A549 (cell line): ENCODE data around the gene C1orf21. TPM values are rescaled to one million over a fixed set of nuclear protein-coding genes. Genes with fewer than 3 reads are reported as not detected.
A peak's percentile ranks its signal among the peaks of the same experiment; 100 is the strongest.

Experiments
- ATAC-seq, 2 experiments: fragments of 200-7000 bp in 1 of 2; fragments of >200 bp in 1 of 2; cut with Nextera tagmentation in 1 of 2; cut with Tn5 transposase in 1 of 2; 3 replicates each; pipeline versions ENCODE4 v1.8.0 to v1.9.1; 2018 to 2020; ENCODE audit warnings: mild to moderate bottlenecking in 1 of 2, moderate library complexity in 1 of 2
- CTCF ChIA-PET: fragments of 300-600 bp; sonication (Branson Sonifier 250); formaldehyde crosslinking; extraction: SDS; loops from one replicate; lab custom pipeline; 2021; ENCODE audit warnings: antibody characterized with exemption, inconsistent platforms; lab: Yijun Ruan, JAX
- POLR2A ChIA-PET: fragments of 350-600 bp; formaldehyde crosslinking; extraction: SDS; loops from one replicate; lab custom pipeline; 2021; ENCODE audit warnings: antibody characterized with exemption, inconsistent platforms; lab: Yijun Ruan, JAX
- DNase-seq, 2 experiments: peaks; one replicate each; pipeline versions ENCODE4 v3.0.0 to v3.0.0-alpha.2; 2011 to 2016; ENCODE audit warnings: low read depth in 1 of 2, low spot score in 1 of 2
- FAIRE-seq: peaks from 2 replicates; lab custom pipeline; 2011; peaks lifted over from hg19 to GRCh38; lab: Jason Lieb, UNC
- H3K27ac ChIP-seq, 2 experiments: fragments of >200 bp; sonication (Bioruptor Twin); formaldehyde crosslinking; 3 replicates each; pipeline ENCODE4 v1.5.1; 2016 to 2017
- H3K4me1 ChIP-seq: fragments of >200 bp; sonication (Bioruptor Twin); formaldehyde crosslinking; 3 replicates; pipeline ENCODE4 v1.6.1; 2016
- H3K4me2 ChIP-seq: fragments of >200 bp; sonication (Bioruptor Twin); formaldehyde crosslinking; 3 replicates; pipeline ENCODE4 v1.6.1; 2016
- H3K4me3 ChIP-seq: fragments of >200 bp; sonication (Bioruptor Twin); formaldehyde crosslinking; 3 replicates; pipeline ENCODE4 v1.5.1; 2016
- H3K9me3 ChIP-seq: fragments of >200 bp; sonication (Bioruptor Twin); formaldehyde crosslinking; 3 replicates; pipeline ENCODE4 v1.6.1; 2016
- CBX2 ChIP-seq: fragments of 200-600 bp; sonication (generic); IDR thresholded peaks from 2 replicates; pipeline ENCODE4 v1.6.1; 2016; ENCODE audit warnings: low read depth, mild to moderate bottlenecking, borderline replicate concordance
- CBX8 ChIP-seq: fragments of 200-600 bp; sonication (generic); IDR thresholded peaks from 2 replicates; pipeline ENCODE4 v1.6.1; 2016
- CEBPB ChIP-seq, 2 experiments: fragments of >200 bp in 1 of 2; sonication (Bioruptor Twin) in 1 of 2; formaldehyde crosslinking in 1 of 2; IDR thresholded peaks; 2 replicates each; pipeline ENCODE4 v1.6.1; 2012 to 2016
- CHD2 ChIP-seq: fragments of 150-350 bp; IDR thresholded peaks from 2 replicates; pipeline ENCODE4 v1.6.1; 2014; ENCODE audit warnings: low read length; ENCODE audit not compliant: partially characterized antibody
- CHD4 ChIP-seq: fragments of 200-600 bp; sonication (generic); IDR thresholded peaks from 2 replicates; pipeline ENCODE4 v1.6.1; 2016; ENCODE audit warnings: antibody characterized with exemption, mild to moderate bottlenecking, borderline replicate concordance
- EP300 ChIP-seq, 2 experiments: fragments of >200 bp; sonication (Bioruptor Twin); formaldehyde crosslinking; IDR thresholded peaks; 2 replicates in 1 of 2; 3 replicates in 1 of 2; pipeline ENCODE4 v1.6.1; 2016 to 2017
- FOSB ChIP-seq: fragments of 250-450 bp; sonication (Bioruptor Pico); IDR thresholded peaks from 2 replicates; pipeline ENCODE4 v1.5.0; 2020; ENCODE audit warnings: mild to moderate bottlenecking, moderate library complexity
- HOXA7 ChIP-seq: fragments of 250-450 bp; sonication (Bioruptor Pico); IDR thresholded peaks from 2 replicates; pipeline ENCODE4 v1.5.0; 2020; ENCODE audit warnings: mild to moderate bottlenecking, moderate library complexity
- JUNB ChIP-seq: fragments of >200 bp; sonication (Bioruptor Twin); formaldehyde crosslinking; IDR thresholded peaks from 2 replicates; pipeline ENCODE4 v1.6.1; 2016
- KDM5A ChIP-seq: fragments of 200-600 bp; sonication (generic); IDR thresholded peaks from 2 replicates; pipeline ENCODE4 v1.6.1; 2016; ENCODE audit warnings: antibody characterized with exemption, mild to moderate bottlenecking
- MYC ChIP-seq: IDR thresholded peaks from 2 replicates; pipeline ENCODE4 v1.6.1; 2012; ENCODE audit warnings: mild to moderate bottlenecking, inconsistent platforms, low read length, improper control_type of control experiment, borderline replicate concordance
- NFE2L2 ChIP-seq: fragments of 150-350 bp; conservative IDR thresholded peaks from 2 replicates; pipeline ENCODE4 v1.6.1; 2014; ENCODE audit warnings: low read length
- NPAS2 ChIP-seq: fragments of 250-450 bp; sonication (Bioruptor Pico); IDR thresholded peaks from 2 replicates; pipeline ENCODE4 v1.8.0; 2022; ENCODE audit warnings: mild to moderate bottlenecking, moderate library complexity, borderline replicate concordance
- PHF8 ChIP-seq: fragments of 200-600 bp; sonication (generic); IDR thresholded peaks from 2 replicates; pipeline ENCODE4 v1.6.1; 2016; ENCODE audit warnings: low read depth, mild to moderate bottlenecking, antibody characterized with exemption, moderate library complexity, borderline replicate concordance
- POLR2A ChIP-seq: IDR thresholded peaks from 2 replicates; pipeline ENCODE4 v1.6.1; 2012; ENCODE audit warnings: mild to moderate bottlenecking, low read length
- RARB ChIP-seq: fragments of 250-450 bp; sonication (Bioruptor Pico); IDR thresholded peaks from 2 replicates; pipeline ENCODE4 v1.8.0; 2021; ENCODE audit warnings: mild to moderate bottlenecking, moderate library complexity
- RFX5 ChIP-seq: fragments of 450-650 bp; IDR thresholded peaks from 2 replicates; pipeline ENCODE4 v1.7.1; 2014; ENCODE audit warnings: antibody characterized with exemption, mild to moderate bottlenecking, moderate library complexity
- SMC3 ChIP-seq: fragments of >200 bp; sonication (Bioruptor Twin); formaldehyde crosslinking; IDR thresholded peaks from 3 replicates; pipeline ENCODE4 v1.6.1; 2018; ENCODE audit warnings: inconsistent platforms
- ZSCAN20 ChIP-seq: fragments of 250-450 bp; sonication (Bioruptor Pico); IDR thresholded peaks from 2 replicates; pipeline ENCODE4 v1.8.0; 2022; ENCODE audit warnings: mild to moderate bottlenecking, moderate library complexity
- WGBS: methylation state at CpG from one replicate; pipeline ENCODE4 v1.1.6; 2017; ENCODE audit errors: missing lambda C conversion rate; 5-methylcytosine and 5-hydroxymethylcytosine counted together
- polyA plus RNA-seq, 4 experiments: library from polyadenylated mRNA; depleted of rRNA in 3 of 4; stranded (reverse); fragments of >200 nt; fragmentation: RNase III in 1 of 4; extraction: RNeasy Plus Mini Kit Qiagen cat#74134 plus additional on column Dnase treatment in 1 of 4; gene quantifications; 2 replicates in 3 of 4; 3 replicates in 1 of 4; pipeline ENCODE4 v1.2.3, GENCODE V29; 2011 to 2017
- TF ChIP-seq, protein P1 (sequence below): fragments of >200 bp; sonication (Bioruptor Twin); formaldehyde crosslinking; IDR thresholded peaks from 3 replicates; pipeline ENCODE4 v1.6.1; 2016
- TF ChIP-seq, protein P2 (sequence below): fragments of 250-450 bp; sonication (Bioruptor Pico); IDR thresholded peaks from 2 replicates; pipeline ENCODE4 v1.5.0; 2020; ENCODE audit warnings: low read depth, mild to moderate bottlenecking, moderate library complexity
- TF ChIP-seq, protein P3 (sequence below): fragments of 200-600 bp; sonication (generic); IDR thresholded peaks from 2 replicates; pipeline ENCODE4 v1.6.1; 2016; ENCODE audit warnings: antibody characterized with exemption, mild to moderate bottlenecking, moderate library complexity
- TF ChIP-seq, protein P4 (sequence below): fragments of 450-650 bp; IDR thresholded peaks from 2 replicates; pipeline ENCODE4 v1.6.1; 2014; ENCODE audit warnings: antibody characterized with exemption
- TF ChIP-seq, protein P5 (sequence below): fragments of 250-450 bp; sonication (Bioruptor Pico); IDR thresholded peaks from 2 replicates; pipeline ENCODE4 v1.5.0; 2021; ENCODE audit warnings: mild to moderate bottlenecking, moderate library complexity, borderline replicate concordance

Gene C1orf21
- polyA plus RNA-seq, 2 of the 4 experiments (the other 2 are of a cell fraction) = 11.4 to 11.6 TPM

- POLR2A ChIA-PET = no interaction called here
- no peak for FAIRE-seq
- ATAC-seq = no peak
- CTCF ChIA-PET = no interaction called here
- WGBS = 65% methylated on average over 1 of the region's 1 CpG
- TF ChIP-seq RARB (no peak), ZSCAN20 (no peak), SMC3 (no peak), EP300 (IDR thresholded peaks at IDR 0.05) (no peak), NFE2L2 (no peak), KDM5A (no peak), NPAS2 (CRISPR knock-in tag) (no peak), CHD4 (no peak), HOXA7 (no peak), CEBPB (IDR thresholded peaks at IDR 0.05) (no peak), JUNB (no peak)
- TF ChIP-seq, protein P1, sequence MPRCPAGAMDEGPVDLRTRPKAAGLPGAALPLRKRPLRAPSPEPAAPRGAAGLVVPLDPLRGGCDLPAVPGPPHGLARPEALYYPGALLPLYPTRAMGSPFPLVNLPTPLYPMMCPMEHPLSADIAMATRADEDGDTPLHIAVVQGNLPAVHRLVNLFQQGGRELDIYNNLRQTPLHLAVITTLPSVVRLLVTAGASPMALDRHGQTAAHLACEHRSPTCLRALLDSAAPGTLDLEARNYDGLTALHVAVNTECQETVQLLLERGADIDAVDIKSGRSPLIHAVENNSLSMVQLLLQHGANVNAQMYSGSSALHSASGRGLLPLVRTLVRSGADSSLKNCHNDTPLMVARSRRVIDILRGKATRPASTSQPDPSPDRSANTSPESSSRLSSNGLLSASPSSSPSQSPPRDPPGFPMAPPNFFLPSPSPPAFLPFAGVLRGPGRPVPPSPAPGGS = no peak
- H3K4me1 ChIP-seq = peaks cover 34% of the 10 kb centered on the region
- no peaks in the 10 kb centered on the region for H3K9me3 ChIP-seq
- H3K4me3 ChIP-seq = no peak overlapping the region
- no peak for DNase-seq
- no peak overlapping the region for H3K27ac ChIP-seq
- H3K4me2 ChIP-seq = no peak overlapping the region
Measured at GRCh38 chr1:184412472-184412871, 25.6 kb downstream of the C1orf21 start.

GRCh38 chr1:184416481-184416880 is 29.7 kb downstream of the C1orf21 start:
- ATAC-seq (no peak), FAIRE-seq (no peak), DNase-seq (no peak)
- WGBS = 47% methylated on average over 2 of the region's 2 CpGs
- TF ChIP-seq CBX8 (no peak), POLR2A (no peak)
- TF ChIP-seq, protein P2, sequence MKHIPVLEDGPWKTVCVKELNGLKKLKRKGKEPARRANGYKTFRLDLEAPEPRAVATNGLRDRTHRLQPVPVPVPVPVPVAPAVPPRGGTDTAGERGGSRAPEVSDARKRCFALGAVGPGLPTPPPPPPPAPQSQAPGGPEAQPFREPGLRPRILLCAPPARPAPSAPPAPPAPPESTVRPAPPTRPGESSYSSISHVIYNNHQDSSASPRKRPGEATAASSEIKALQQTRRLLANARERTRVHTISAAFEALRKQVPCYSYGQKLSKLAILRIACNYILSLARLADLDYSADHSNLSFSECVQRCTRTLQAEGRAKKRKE (CRISPR knock-in tag) = no peak
- TF ChIP-seq, protein P3, sequence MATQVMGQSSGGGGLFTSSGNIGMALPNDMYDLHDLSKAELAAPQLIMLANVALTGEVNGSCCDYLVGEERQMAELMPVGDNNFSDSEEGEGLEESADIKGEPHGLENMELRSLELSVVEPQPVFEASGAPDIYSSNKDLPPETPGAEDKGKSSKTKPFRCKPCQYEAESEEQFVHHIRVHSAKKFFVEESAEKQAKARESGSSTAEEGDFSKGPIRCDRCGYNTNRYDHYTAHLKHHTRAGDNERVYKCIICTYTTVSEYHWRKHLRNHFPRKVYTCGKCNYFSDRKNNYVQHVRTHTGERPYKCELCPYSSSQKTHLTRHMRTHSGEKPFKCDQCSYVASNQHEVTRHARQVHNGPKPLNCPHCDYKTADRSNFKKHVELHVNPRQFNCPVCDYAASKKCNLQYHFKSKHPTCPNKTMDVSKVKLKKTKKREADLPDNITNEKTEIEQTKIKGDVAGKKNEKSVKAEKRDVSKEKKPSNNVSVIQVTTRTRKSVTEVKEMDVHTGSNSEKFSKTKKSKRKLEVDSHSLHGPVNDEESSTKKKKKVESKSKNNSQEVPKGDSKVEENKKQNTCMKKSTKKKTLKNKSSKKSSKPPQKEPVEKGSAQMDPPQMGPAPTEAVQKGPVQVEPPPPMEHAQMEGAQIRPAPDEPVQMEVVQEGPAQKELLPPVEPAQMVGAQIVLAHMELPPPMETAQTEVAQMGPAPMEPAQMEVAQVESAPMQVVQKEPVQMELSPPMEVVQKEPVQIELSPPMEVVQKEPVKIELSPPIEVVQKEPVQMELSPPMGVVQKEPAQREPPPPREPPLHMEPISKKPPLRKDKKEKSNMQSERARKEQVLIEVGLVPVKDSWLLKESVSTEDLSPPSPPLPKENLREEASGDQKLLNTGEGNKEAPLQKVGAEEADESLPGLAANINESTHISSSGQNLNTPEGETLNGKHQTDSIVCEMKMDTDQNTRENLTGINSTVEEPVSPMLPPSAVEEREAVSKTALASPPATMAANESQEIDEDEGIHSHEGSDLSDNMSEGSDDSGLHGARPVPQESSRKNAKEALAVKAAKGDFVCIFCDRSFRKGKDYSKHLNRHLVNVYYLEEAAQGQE = no peak
- TF ChIP-seq, protein P4, sequence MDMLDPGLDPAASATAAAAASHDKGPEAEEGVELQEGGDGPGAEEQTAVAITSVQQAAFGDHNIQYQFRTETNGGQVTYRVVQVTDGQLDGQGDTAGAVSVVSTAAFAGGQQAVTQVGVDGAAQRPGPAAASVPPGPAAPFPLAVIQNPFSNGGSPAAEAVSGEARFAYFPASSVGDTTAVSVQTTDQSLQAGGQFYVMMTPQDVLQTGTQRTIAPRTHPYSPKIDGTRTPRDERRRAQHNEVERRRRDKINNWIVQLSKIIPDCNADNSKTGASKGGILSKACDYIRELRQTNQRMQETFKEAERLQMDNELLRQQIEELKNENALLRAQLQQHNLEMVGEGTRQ = no peak
- Histone ChIP-seq H3K4me2 (peak overlapping the region; percentile 22; the same call in 2 of the 3 replicates), H3K27ac (no peak overlapping the region), H3K9me3 (no peaks in the 10 kb centered on the region), H3K4me1 (peaks cover 27% of the 10 kb centered on the region; the same call in 2 of the 3 replicates), H3K4me3 (no peak overlapping the region)
- CTCF ChIA-PET = interaction anchor here (1.0 kb wide), 1 partner anchor 248 kb away, joined by 3 read pairs; no protein-coding TSS in a partner anchor
- POLR2A ChIA-PET = no interaction called here

- CTCF ChIA-PET = interaction anchor here (1.0 to 1.2 kb wide), 3 partner anchors 247 to 275 kb away, joined by 3 to 4 read pairs (median 3); no protein-coding TSS in a partner anchor
- FAIRE-seq = no peak
- peaks cover 27% of the 10 kb centered on the region; the same call in 2 of the 3 replicates for H3K4me1 ChIP-seq
- ATAC-seq = no peak
- DNase-seq = no peak
- no peak overlapping the region for H3K27ac ChIP-seq
- peak overlapping the region; percentile 22; the same call in 2 of the 3 replicates for H3K4me2 ChIP-seq
- TF ChIP-seq CBX2 (no peak), CHD2 (no peak), MYC (no peak), PHF8 (no peak), RFX5 (no peak), EP300 (IDR thresholded peaks at IDR 0.05) (no peak), RARB (no peak), FOSB (no peak)
- TF ChIP-seq, protein P5, sequence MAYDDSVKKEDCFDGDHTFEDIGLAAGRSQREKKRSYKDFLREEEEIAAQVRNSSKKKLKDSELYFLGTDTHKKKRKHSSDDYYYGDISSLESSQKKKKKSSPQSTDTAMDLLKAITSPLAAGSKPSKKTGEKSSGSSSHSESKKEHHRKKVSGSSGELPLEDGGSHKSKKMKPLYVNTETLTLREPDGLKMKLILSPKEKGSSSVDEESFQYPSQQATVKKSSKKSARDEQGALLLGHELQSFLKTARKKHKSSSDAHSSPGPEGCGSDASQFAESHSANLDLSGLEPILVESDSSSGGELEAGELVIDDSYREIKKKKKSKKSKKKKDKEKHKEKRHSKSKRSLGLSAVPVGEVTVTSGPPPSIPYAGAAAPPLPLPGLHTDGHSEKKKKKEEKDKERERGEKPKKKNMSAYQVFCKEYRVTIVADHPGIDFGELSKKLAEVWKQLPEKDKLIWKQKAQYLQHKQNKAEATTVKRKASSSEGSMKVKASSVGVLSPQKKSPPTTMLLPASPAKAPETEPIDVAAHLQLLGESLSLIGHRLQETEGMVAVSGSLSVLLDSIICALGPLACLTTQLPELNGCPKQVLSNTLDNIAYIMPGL (CRISPR knock-in tag) = no peak
- POLR2A ChIA-PET = no interaction called here
- WGBS = 36% methylated on average over 3 of the region's 3 CpGs
- no peaks in the 10 kb centered on the region for H3K9me3 ChIP-seq
- H3K4me3 ChIP-seq = no peak overlapping the region
Measured at GRCh38 chr1:184416946-184417345, 30.1 kb downstream of the C1orf21 start.
